NCI-H1048 (cell line): Measurements from ENCODE around the gene GTF2I.
"Not testable (repeated sequence)": the region's sequence is repeated elsewhere in the genome, so short reads cannot be mapped to it uniquely, and the experiment has no call there.

Experiments
- DNase-seq: peaks from one replicate; lab custom pipeline; 2025; lab: John Stamatoyannopoulos, UW

Gene GTF2I

GRCh38 chr7:74657692-74658177 is at the start of gene GTF2I:
GTF2I (plus strand) TSS chr7:74657718; CDS start chr7:74689129, 31,411 bp downstream.
- no peak for DNase-seq

- DNase-seq = peak; percentile 51
Observed at GRCh38 chr7:74612015-74612829, 45.3 kb upstream of the GTF2I start.

- no peak for DNase-seq
Observed at GRCh38 chr7:74615933-74616780, 41.4 kb upstream of the GTF2I start.

- DNase-seq = no peak
Observed at GRCh38 chr7:74617180-74617744, 40.3 kb upstream of the GTF2I start.

GRCh38 chr7:74619235-74619860 is 38.2 kb upstream of the GTF2I start:
- no peak for DNase-seq

GRCh38 chr7:74622228-74622749 is 35.2 kb upstream of the GTF2I start:
- no peak for DNase-seq

GRCh38 chr7:74623135-74623534 is 34.4 kb upstream of the GTF2I start:
- no peak for DNase-seq

- no peak for DNase-seq
Observed at GRCh38 chr7:74625446-74625845, 32.1 kb upstream of the GTF2I start.

- DNase-seq = no peak
Observed at GRCh38 chr7:74627661-74628411, 29.7 kb upstream of the GTF2I start.

GRCh38 chr7:74632505-74632904 is 25.0 kb upstream of the GTF2I start:
- no peak for DNase-seq

GRCh38 chr7:74633451-74633921 is 24.0 kb upstream of the GTF2I start:
- DNase-seq = no peak

- DNase-seq = no peak
Observed at GRCh38 chr7:74637745-74638144, 19.8 kb upstream of the GTF2I start.

GRCh38 chr7:74650055-74650454 is 7.5 kb upstream of the GTF2I start:
- DNase-seq = not testable (repeated sequence)

GRCh38 chr7:74650493-74651132 is 6.9 kb upstream of the GTF2I start:
- not testable (repeated sequence) for DNase-seq

- DNase-seq = not testable (repeated sequence)
Observed at GRCh38 chr7:74651133-74651504, 6.4 kb upstream of the GTF2I start.

- DNase-seq = no peak
Observed at GRCh38 chr7:74653686-74654181, 3.8 kb upstream of the GTF2I start.

GRCh38 chr7:74654811-74655210 is 2.7 kb upstream of the GTF2I start:
- no peak for DNase-seq

GRCh38 chr7:74655324-74655723 is 2.2 kb upstream of the GTF2I start:
- DNase-seq = no peak

- no peak for DNase-seq
Observed at GRCh38 chr7:74655768-74656440, 1.6 kb upstream of the GTF2I start.

- no peak for DNase-seq
Observed at GRCh38 chr7:74656441-74656836, 1.1 kb upstream of the GTF2I start.
